ENCODE results near the gene BAIAP3.
"Not testable (repeated sequence)": the region's sequence is repeated elsewhere in the genome, so short reads cannot be mapped to it uniquely, and the experiment has no call there.

The BAIAP3 gene

GRCh38 chr16:1319041-1319440, 14.4 kb upstream of the BAIAP3 start:
- DNase-seq: no peak

- DNase-seq: no peak
Measured at GRCh38 chr16:1320097-1320496, 13.3 kb upstream of the BAIAP3 start.

- DNase-seq: no peak
Measured at GRCh38 chr16:1320658-1321240, 12.7 kb upstream of the BAIAP3 start.

GRCh38 chr16:1322407-1322806, 11.0 kb upstream of the BAIAP3 start:
- no peak for DNase-seq

- DNase-seq: no peak
Measured at GRCh38 chr16:1323296-1324239, 9.9 kb upstream of the BAIAP3 start.

GRCh38 chr16:1324286-1324826, 9.1 kb upstream of the BAIAP3 start:
- DNase-seq: no peak

GRCh38 chr16:1325261-1325660, 8.2 kb upstream of the BAIAP3 start:
- no peak for DNase-seq

- no peak for DNase-seq
Measured at GRCh38 chr16:1325673-1326371, 7.6 kb upstream of the BAIAP3 start.

GRCh38 chr16:1326391-1326790, 7.1 kb upstream of the BAIAP3 start:
- no peak for DNase-seq

GRCh38 chr16:1326946-1327618, 6.4 kb upstream of the BAIAP3 start:
- no peak for DNase-seq

- no peak for DNase-seq
Measured at GRCh38 chr16:1327619-1327947, 5.9 kb upstream of the BAIAP3 start.

GRCh38 chr16:1328136-1328535, 5.3 kb upstream of the BAIAP3 start:
- DNase-seq: not testable (repeated sequence)

GRCh38 chr16:1328961-1329360, 4.5 kb upstream of the BAIAP3 start:
- not testable (repeated sequence) for DNase-seq

GRCh38 chr16:1330260-1330914, 3.1 kb upstream of the BAIAP3 start:
- DNase-seq: no peak

- DNase-seq: no peak
Measured at GRCh38 chr16:1330931-1331711, 2.3 kb upstream of the BAIAP3 start.

- DNase-seq: no peak
Measured at GRCh38 chr16:1331712-1332617, 1.5 kb upstream of the BAIAP3 start.

GRCh38 chr16:1332618-1333148, 762 bp upstream of the BAIAP3 start:
- DNase-seq: no peak

GRCh38 chr16:1333854-1334700, 632 bp downstream of the BAIAP3 start:
- DNase-seq: no peak

GRCh38 chr16:1334739-1335138, 1.3 kb downstream of the BAIAP3 start:
- no peak for DNase-seq

Measured in EL (cell line).